ENCODE measurements around the gene CERS6.
A peak's percentile ranks its signal among the peaks of the same experiment; 100 is the strongest.
"Not testable (repeated sequence)": the region's sequence is repeated elsewhere in the genome, so short reads cannot be mapped to it uniquely, and the experiment has no call there.

CERS6 gene

DNA sequence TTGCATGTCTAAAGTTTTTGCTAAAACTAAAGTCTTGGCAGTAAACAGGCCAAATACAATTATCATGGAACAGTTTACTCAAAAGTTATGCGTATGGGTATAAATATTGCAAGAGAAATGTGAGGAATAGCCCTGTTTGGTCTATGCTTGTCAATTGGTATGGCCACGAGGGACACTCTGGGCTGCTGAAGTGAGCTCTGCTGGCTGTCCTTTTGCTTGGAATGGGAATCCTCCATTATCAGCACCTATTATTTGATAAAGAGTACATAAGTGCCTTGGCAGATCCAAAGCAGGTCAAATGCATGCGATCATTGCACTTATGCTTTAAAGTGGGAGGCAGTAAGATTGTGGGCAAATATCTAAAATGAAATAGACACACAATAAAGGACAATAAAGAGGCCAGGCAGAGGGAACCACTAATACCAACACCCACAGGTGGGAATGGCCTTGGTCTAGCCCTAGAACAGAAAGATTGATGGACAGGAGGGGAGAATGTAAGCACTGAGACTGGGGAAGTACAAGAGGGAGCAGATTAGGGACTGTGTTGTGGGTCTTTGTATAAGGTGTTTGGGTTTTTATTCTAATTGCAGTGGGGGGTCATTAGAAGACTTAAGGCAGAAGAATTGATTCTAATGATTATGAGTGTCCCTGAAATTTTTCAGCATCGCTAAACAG, 286.3 kb downstream of the CERS6 start:
- DNase-seq: no peak

DNA sequence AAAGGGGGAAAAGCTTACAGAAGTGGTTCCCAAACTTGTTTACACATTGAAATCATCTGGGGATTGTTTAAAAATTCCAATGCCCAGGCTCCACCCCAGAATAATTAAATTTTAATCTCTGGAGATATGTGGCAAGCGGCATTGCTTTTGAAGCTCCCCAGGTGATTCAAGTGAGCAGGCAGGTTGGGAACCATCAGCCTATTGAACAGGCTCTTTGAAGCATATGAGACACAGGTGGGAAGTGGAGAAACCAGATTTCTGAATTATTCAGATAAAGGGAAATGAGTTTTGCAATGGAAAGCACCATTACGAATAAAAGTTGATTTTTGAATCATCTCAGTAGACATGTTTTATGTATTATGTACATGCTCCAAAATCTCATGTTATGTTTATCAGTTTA, 288.8 kb downstream of the CERS6 start:
- DNase-seq: no peak

DNA sequence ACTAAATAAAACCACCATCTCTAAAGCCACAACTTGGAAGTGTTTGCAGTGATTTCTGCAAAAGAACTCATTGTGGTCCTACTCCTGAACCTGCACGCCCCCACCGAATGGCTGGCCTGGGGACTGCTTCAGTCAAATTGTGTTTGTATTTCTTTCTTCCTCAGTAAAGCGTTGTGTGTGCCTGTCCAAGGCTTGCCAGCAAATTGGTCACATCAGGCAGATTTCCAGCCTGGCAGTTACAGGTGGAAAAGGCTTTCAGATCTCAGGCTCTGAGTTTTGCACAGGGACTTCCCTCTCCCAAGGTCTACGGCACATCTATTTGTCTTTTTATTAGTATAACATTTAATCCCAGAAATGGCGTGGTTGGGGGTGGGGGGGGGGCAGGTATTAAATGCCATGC, 292.4 kb downstream of the CERS6 start:
- no peak for DNase-seq

DNA sequence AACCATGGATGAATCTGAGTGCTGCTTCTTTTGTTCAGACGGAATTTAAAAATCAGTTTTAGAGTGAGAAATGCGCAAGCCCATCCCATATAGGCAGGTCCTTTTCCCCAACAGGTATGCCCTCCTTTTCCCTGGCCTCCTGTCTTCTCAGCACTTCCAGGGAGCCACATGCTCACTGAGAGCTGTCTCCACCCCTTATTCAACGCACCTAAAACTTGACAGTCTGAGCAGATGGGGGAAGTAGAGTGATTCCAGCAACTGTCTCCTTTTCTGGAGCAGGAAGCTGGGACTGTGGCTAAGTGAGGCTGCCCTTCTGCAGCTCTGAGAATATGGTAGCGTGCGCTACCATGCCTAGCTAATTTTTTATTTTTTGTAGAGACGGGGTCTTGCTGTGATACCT, 293.2 kb downstream of the CERS6 start:
- no peak for DNase-seq

DNA sequence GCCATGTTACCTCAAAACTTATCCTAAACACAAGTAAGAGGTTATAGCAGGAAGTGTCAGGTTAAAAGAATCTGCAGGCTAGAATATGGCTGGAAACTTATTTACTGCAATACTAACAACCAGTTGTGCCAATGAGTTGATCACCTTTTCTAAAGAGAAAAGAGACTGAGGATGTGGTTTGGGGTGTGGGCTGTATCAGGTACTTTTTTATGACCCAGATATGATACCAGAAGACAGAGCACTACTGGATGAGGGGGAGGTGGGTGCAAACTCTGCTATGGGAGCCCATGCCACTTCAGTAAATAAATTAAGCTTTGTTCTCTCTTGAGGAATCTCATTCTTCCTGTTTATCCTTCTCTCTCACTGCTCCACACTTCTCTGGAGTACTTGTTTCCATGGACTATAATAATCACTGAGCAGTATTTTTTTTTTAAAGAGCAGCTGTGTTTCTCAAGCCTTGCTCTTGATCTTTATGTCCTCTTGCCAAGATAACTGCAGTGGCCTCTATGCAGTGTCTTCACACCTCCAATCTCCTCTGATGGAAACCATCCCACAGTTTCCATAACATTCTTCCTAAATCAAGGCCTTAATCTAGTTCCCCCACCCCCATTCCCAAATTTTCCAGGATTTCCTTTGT, 295.1 kb downstream of the CERS6 start:
- peak; percentile 14 for DNase-seq

DNA sequence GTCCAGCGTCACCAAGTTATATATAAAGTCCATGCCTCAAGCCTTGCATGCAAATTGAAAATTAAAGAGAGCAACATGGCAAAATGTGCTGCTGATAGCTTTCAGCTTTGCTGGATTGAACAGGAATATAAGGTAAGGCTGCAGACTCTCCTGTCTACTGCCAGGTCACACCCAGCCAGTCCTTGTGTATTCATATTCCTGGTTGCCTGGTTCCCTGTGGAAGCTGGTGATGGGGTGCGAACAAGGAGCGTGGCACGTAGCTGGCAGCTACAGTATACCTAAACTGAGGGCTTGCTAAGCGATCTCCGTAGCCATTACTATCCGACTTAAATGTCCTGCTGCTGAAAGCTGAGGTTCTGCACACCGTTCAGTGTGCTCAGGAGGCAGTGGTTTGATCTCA, 296.3 kb downstream of the CERS6 start:
- no peak for DNase-seq

DNA sequence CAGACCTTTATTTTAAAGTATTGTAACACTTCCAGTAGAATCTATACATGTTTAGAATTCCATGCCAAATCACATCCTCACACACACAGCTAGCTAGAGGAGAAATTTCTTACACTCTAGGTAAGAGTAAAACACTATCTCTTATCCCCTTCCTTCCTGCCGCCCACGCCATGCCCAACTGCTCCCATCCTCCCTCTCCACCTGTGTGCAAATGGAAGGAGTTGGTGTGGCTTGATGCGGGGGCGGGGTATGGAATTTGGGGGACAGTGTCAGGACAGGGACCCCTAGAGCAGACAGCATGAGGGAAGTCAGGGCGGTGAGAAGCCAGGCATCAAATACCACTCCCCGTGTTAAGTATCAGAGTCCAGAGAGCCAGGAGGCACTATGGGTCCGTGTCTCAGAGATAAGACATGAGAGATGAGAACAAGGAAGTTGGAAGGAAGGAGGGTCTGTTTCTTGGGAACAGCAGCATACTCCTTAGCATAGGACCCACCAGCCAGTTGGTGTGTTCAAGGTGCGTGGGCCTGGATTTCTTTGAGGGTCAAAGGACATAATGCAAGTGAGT, 297.8 kb downstream of the CERS6 start:
- no peak for DNase-seq

DNA sequence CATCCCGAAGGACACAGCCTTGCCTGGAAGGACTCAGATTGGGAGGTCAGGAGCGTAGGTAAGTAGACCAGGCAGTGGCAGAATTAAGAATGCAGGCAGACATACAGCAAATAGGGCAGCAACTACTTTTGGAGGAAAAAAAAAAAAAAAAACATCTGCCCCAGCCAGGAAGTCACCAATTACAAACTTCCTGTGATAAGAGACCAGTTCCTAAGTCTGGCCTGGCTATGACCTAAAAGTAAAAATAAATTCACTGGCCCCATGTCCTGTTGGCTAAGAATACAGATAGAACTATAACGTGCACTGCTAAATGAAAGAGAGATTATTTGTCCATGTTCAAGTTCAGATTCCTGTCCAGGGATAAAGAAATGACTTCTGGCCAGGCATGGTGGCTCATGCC, 301.2 kb downstream of the CERS6 start:
- DNase-seq: no peak

DNA sequence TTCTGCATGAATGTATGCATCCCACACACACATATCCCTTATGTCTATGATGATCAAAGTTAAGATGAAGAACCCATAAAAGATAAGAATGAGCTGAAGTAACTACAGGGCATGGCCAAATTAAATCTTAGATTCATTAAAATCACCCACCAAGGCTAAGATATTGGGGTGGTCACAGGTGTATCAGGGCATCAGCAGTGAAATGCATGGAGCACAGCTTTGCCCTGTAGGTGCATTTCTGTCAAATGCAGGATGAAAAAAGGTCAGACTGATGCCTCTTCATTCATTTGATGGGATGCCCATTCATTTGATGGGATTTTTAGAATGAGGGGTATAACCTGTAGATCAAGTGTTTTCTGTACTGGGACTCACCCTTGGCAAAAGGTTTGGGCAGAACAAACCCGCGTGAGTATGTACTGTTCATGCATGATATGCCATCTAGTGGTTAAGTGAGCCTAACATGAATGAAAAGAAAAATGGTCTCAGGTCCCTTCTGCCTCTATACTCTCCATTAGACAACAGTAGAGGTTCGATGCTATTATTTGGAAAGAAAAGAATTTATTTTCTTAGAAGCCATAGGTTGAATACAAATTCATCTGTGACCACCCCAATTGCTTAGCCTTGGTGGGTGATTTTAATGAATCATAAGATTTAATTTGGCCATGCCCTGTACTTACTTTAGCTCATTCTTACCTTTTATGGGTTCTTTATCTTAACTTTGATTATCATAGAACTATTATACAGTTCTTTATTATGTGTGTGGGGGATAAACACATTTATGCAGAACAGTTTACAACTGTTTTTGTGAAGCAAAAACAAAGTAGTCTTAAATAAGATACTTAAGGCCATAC, 303.1 kb downstream of the CERS6 start:
- DNase-seq: peak; percentile 37

DNA sequence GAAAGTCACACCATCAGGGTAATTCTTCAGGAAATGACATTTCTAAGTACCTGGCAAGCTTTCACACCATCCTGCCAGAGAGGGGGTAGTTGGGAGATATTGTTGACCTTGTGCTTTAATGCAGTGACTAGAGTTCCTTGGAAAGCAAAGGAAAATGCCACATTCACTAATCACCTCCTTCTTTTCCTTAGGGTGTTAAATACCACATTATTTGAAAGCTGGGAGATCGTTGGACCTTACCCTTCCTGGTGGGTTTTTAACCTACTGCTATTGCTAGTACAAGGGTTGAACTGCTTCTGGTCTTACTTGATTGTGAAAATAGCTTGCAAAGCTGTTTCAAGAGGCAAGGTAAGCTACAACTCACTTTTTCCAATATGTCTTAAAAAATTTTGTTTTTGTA, 309.3 kb downstream of the CERS6 start:
- DNase-seq: no peak

DNA sequence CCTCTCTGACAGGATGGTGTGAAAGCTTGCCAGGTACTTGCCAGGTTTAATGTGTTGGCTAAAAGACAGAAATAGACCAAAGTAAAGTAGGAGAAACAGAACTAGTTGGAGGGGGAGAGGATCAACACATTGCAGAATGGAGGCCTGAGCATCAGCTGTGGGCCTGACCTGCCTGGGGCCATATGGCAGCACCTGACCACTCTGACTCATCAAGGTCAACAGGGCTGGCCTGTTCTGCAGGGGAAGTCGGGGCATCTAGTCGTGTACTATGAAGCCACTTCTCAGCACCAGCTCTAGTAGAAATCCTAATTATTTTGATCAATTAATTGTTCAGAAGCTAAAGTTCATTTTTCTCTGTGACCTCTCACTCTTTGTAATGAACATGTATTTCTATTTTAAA, 310.5 kb downstream of the CERS6 start:
- DNase-seq: no peak

DNA sequence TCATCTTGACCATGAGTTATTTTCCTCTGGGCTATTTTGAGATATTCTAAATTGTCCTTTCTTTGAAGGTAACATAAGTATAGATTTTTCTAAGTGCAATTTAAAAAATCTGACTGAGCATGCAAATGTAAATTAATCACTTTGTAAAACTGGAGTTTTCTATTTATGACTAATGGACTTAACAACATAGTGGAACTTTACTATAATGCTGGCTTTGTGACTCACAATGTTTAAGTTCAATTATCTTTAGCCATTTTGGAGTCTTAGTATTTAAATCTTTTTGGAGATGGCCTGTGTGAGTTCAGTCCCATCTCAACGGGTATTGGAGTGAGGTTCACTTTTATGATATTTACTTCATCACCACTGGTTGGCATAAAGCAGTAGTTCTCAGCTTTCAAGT, 311.2 kb downstream of the CERS6 start:
- no peak for DNase-seq

DNA sequence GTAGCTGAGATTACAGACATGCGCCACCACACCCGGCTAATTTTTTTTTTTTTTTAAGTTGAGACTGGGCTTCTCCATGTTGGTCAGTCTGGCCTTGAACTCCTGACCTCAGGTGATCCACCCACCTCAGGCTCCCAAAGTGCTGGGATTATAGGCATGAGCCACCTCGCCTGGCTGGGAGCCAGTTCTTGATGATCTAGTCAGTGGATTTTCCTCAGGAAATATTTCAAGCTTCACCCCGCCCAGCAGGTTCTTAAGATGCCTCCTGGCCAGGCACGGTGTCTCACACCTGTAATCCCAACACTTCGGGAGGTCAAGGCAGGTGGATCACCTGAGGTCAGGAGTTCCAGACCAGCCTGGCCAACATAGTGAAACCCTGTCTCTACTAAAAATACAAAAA, 312.3 kb downstream of the CERS6 start:
- DNase-seq: not testable (repeated sequence)

DNA sequence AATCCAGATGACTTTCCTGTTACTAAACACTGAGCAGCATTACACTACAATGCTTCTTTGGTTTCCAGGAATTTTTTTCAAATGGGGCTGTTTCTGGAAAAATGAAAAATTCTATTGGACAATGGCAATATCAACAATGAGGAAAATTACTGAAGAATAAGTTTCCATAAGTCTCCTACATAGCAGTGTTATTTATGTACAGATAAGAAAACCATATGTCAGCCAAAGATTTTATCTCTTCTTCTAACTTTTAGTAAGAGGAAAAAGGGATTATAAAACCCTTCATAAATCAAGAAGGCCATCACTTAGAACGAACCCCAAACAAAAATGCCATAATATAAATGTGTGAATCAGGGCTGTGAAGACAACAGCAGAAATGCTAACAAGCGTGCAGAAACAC, 314.7 kb downstream of the CERS6 start:
- no peak for DNase-seq

DNA sequence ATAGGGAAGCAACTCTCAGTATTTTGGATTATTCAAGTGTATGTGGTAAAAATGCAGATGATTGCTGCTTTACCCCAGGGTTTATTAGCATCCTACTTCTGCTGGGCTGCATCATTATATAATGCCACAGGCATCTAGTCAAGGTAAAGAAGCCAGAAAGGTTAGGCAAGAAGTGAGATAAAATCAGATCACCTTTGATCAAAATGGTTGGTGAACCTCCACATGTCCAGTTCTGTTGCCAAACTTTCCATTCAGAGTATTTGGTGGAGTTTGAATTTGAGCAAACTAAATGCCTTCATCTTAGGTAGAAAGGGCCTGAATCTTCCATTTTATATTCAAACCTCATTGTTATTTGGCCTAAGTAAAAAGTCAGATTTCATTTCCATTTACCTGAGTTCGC, 316.6 kb downstream of the CERS6 start:
- DNase-seq: no peak

DNA sequence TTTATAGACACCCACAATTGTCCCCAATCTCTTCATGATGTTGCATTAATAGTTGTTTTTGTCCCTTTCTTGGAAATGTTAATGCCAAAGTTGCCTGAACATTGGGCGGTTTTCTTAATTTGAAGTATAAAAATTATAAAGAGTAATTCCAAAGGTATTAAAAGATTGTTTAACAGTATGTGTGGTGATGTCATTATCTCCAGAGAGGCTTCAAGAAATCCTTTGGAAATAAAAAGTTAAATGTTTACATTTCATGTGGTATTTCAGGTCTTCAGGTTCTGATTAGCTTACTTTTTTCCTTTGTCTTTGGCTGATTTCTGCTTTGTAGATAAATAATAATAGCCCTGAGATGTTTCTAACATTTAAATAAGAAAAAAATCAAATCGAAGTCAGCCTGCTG, 317.1 kb downstream of the CERS6 start:
- DNase-seq: no peak

DNA sequence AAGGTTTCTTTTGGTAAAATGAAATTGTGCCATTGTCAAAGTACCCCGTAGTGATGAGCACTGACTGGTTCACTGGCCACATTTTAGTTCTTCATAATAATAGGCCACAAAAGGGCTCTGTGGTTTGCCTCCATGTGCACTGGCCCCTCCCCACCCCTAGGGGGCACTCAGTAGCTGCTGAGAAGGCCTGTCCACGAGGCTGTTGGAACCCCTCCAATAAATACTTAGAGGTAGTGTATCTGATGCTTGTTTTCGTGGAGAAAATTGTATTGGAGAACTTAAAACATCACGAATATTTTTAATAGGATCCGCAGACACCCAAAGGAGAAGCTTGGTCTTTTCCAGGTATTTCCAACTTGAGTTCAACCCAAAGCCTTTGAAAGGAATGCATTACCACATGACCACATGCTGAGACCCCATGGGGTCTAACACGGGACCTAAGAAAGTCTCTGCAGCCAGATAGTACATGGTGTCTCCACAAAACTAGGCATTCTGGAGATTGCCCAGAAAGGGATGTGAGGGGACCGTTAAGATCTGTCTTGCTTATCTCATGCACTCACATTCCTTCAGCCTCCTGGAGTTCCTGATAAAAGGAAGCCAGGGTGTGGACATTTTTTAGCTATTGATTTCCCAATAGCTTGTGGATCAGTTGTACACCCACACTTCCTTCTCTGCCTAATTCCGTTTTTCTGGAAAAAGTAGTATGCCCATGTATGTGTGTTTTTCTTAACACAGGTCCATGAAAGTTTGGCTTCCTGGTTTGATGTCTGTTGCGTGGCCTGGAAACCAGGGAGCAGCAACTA, 317.8 kb downstream of the CERS6 start:
- peak; percentile 42 for DNase-seq

DNA sequence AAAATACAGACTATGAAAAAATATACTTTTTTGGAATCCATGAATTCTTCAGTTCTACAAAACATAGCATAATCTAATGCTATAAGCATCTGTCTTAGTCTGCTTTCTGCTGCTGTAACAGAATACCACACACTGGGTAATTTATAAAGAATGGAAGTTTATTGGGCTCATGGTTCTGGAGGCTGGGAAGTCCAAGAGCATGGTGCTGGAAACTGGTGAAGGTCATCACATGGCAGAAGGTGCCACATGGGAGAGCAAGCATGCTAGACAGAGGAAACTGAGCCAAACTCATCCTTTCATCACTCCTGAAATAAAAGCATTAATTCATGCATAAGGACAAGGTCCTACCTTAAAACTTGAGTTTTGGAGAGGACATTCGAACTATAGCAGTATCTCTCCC, 319.8 kb downstream of the CERS6 start:
- no peak for DNase-seq

DNA sequence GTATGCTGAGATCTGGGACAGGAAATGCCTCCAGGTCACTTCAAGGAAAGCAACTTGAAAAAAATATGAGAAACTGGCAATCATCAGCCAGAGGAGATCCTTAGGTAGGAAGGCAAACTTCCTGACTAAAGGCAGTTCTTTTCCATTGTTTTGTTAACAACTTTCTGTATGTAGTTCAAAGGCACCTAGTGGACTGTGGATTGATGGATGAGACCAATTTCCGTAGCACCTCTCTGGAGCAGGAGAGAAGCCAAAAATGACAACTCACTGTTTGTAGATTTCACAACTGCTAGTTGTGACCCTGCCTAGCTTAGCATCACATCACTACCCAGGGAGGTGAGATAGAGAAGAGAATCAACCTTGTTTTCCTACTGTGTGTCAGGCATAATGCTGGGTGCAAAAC, 324.6 kb downstream of the CERS6 start:
- no peak for DNase-seq

DNA sequence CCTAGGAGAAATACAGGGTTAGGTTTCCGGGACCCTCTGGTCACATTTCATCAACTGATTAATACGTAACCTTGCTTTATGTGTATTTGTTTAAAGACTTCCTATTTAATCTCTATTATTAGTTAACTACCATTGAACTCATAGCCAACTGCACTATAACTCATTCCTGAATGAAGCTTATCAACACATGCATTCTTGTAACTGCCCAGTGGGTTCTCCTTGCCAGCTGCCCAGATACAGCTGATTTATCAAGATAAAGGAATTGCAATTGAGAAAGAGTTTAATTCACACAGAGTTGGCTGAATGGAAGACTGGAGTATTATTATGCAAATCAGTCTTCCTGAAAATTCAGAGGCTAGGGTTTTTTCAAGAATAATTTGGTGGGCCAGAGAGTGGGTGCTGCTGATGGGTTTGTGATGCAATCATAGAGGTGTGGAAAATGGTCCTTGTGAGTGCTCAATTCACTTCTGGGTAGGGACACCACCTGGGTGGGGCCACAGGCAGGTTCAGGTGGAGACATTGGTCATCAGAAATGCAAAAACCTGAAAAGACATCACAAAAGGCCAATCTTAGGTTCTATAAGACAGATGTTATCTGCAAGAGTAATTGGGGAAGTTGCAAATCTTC, 325.2 kb downstream of the CERS6 start:
- DNase-seq: no peak

DNA sequence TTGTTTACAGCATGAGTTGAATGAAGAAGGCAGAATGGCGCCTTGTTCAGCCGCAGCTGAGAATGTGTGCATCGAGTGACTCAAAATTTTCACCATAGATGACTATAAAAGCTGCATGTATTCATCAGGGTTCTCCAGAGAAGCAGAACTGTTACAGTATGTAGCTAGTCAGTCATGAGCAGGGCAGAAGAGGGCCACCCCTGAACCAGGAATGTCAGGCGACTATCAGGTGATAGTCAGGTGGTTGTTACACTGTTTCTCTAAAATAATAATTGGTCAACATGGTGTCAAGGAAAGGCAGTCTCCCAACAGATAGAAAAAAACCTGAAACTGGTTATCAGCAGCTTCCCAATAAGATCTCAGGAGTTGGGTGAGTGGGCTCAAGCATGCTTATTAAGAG, 326.2 kb downstream of the CERS6 start:
- no peak for DNase-seq

DNA sequence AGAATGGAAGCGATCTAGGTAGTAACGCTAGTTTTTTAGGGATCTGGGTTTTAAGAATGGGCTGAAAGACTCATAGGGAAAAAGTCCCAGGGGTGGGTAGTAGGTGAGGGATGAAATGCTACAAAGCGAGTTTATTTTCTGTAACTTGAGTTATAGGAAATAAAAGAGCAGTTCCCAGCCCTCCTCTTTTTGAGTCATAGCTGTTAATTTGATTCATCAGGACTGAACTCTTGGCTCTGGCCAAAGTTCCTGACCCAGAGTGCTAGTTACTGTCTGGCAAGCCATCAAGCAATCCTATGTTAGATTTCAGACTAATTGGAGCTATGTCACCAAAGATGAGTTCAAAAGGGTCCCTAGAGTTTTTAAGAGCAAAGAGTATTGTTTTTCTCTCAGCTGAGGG, 328.9 kb downstream of the CERS6 start:
- DNase-seq: no peak

All from NCI-H1105 treated with DMSO at 0.1 percent for 48 hours (cell line).